T-helper 9 cell (primary cell): ENCODE measurements around the gene RARA.

Experiments
- DNase-seq: peaks from one replicate; pipeline ENCODE4 v3.0.0-alpha.2; 2020
- total RNA-seq, 2 donors: gene quantifications; one replicate each; lab custom pipeline; 2026; lab: John Stamatoyannopoulos, UW

Gene RARA
- total RNA-seq, result 104 to 137 reads per million in 2 donors

- DNase-seq, result no peak
These were observed at the start of gene RARA for GRCh38 chr17:40309031-40309948. Gene RARA, plus strand, starts transcription at chr17:40309180. Its CDS starts 22,039 bp downstream, at chr17:40331219.

DNA sequence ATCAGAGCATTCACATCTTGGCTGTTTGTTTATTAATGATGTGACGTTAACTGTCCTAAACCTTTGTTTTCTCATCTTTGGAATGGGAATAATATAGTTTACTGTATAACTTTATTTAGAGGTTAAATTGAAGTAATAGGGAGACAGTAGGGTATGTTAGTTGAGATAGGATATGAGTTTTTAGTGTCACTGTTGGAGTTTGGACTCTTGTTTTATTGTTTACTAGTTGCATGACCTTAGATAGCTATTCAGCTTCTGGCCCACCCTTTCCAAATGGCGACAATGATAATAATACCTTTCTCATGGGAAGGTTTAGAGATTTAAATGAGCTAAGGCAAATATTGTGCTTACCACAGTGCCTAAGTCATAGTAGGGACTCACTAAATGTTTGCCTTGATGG, 49.5 kb upstream of the RARA start:
- DNase-seq, result no peak

- DNase-seq, result no peak
These were observed 48.5 kb upstream of the RARA start for GRCh38 chr17:40260528-40260927.

DNA sequence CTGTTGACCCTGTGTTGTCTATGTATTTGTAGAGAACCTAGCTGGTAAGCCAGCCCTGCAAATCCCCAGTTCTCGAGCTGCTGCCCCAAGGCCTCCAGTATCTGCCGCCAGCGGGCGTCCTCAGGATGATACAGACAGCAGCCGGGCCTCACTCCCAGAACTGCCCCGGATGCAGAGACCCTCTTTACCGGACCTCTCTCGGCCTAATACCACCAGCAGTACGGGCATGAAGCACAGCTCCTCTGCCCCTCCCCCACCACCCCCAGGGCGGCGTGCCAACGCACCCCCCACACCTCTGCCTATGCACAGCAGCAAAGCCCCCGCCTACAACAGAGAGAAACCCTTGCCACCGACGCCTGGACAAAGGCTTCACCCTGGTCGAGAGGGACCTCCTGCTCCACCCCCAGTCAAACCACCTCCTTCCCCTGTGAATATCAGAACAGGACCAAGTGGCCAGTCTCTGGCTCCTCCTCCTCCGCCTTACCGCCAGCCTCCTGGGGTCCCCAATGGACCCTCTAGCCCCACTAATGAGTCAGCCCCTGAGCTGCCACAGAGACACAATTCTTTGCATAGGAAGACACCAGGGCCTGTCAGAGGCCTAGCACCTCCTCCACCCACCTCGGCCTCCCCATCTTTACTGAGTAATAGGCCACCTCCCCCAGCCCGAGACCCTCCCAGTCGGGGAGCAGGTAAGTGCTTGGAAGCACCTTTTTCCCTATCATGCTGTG, 44.4 kb upstream of the RARA start:
- DNase-seq, result no peak

DNA sequence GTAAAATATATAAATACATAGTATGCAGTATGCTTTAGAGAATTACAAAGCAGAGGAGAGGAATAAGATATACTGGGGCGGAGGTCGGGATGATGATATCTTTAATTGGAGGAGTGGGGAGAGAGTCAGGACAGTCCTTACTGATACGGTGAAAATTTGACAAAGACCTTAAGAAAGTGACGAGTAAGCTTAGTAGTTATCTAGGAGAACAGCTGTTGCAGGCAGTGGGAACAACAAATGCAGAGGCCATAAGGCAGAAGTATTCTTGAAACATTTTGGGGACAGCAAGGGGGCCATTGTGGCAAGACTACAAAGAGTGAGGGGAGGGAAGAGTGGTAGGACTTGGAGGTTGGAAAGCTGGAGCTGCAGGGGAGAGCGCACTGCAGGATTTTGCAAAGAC, 43.6 kb upstream of the RARA start:
- no peak for DNase-seq

- DNase-seq, result no peak
These were observed 42.1 kb upstream of the RARA start for GRCh38 chr17:40266882-40267281.

GRCh38 chr17:40268141-40268712, 40.8 kb upstream of the RARA start:
- DNase-seq, result no peak

- no peak for DNase-seq
These were observed 30.6 kb upstream of the RARA start for GRCh38 chr17:40278414-40278813.

DNA sequence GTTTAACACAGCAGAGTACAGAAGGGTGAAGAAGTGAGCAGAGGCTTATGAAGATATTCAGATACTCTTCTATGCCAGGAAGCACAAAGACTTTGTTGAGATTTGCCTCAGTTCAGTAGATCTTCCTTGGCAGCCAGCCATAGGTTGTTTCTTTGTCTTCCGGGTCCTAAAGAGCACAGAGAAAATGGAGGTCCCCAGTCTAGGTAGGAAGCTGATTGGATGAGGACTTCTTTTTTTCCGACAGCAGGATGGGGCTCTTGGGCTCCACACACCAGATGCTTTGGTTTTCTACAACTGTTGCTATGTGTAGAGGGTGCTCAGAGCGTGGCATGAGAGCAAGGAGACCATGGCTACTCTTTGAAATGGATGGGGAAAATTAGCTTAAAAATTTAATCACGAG, 29.6 kb upstream of the RARA start:
- no peak for DNase-seq

- no peak for DNase-seq
These were observed 27.3 kb upstream of the RARA start for GRCh38 chr17:40281663-40282062.

- no peak for DNase-seq
These were observed 25.3 kb upstream of the RARA start for GRCh38 chr17:40283662-40284061.

- DNase-seq, result no peak
These were observed 24.8 kb upstream of the RARA start for GRCh38 chr17:40284085-40284713.

DNA sequence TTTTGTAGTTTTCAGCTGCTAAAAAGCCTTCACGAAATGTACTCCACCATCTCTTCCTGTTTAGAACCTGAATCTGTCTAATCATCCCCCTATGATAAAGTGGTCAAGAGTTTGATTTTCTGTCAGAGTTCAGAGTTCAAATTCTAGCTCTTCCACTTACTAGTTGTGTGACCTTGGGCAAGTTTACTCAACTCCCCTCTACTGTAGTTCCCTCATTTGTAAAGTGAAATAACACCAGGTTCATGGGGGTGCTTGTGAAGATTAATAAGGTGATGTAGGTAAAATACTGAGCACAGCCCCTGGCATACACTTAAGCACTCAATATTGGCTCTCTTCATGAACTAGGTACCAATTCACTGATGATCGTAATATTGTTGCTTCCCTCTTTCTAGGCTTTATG, 22.5 kb upstream of the RARA start:
- no peak for DNase-seq

GRCh38 chr17:40287159-40287493, 21.9 kb upstream of the RARA start:
- no peak for DNase-seq

DNA sequence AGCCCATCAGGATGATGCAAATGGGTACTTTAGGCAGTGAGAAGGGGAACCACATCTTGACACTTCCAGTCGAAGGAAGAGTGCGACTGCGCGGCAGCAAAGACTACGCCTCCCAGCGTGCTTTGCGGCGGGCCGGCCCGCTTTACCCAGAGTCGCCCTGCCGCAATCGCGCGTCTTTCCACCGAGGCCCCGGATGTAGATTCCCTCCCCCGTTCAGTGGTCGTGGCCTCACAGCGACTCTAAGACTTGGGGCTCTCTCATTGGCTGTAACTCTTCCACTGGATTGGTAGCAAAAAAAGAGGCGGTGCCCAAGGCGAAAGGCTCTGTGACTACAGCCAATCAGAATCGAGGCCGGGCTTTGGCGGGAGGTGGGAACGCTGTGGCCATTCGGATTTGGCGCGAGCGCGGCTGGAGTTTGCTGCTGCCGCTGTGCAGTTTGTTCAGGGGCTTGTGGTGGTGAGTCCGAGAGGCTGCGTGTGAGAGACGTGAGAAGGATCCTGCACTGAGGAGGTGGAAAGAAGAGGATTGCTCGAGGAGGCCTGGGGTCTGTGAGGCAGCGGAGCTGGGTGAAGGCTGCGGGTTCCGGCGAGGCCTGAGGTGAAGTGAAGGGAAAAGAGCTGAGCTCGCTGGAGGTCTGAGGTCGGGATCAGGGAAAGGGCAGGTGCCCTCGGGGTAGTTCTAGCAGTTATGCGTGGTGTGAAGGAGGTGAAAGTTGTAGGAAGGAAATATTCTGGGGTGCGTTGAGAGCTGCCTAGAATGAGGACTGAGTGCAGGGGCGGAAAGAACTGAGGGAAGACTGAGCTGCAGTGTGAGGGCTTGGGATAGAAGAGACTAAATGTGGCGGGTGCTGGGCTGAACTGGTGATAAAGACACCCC, 21.2 kb upstream of the RARA start, which contains the start of gene CDC6:
Gene CDC6 (plus strand): TSS at position 386 of the 876 bp plus-strand sequence. CDS start 1,542 bp downstream, outside the sequence.
- peak; percentile 96 for DNase-seq

DNA sequence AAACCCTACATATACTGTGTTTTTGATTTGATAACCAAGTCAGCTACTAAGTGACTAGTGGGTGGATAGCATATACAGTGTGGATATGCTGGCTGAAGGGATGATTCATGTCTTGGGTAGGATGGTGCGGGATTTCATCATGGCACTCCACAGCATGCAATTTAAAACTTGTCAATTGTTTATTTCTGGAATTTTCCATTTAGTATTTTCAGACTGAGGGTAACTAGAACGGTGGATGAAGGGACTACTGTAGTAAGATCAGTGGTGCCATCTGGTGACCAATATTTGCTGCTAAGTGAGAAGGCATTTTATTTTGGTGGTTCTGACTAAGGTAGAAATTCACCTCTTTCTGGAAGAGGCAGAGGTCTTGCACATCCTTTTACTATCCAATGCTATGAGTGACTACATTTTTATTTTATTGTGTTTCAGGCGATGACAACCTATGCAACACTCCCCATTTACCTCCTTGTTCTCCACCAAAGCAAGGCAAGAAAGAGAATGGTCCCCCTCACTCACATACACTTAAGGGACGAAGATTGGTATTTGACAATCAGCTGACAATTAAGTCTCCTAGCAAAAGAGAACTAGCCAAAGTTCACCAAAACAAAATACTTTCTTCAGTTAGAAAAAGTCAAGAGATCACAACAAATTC, 18.2 kb upstream of the RARA start:
- no peak for DNase-seq

DNA sequence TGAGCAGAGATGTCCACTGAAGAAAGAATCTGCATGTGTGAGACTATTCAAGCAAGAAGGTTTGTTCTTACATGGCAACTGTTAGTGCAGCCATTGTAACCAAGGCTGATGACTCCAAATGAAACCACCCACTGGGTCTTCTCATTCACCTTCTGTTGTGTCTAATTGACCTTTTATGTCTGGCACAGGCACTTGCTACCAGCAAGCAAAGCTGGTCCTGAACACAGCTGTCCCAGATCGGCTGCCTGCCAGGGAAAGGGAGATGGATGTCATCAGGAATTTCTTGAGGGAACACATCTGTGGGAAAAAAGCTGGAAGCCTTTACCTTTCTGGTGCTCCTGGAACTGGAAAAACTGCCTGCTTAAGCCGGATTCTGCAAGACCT, 17.7 kb upstream of the RARA start:
- DNase-seq, result no peak

DNA sequence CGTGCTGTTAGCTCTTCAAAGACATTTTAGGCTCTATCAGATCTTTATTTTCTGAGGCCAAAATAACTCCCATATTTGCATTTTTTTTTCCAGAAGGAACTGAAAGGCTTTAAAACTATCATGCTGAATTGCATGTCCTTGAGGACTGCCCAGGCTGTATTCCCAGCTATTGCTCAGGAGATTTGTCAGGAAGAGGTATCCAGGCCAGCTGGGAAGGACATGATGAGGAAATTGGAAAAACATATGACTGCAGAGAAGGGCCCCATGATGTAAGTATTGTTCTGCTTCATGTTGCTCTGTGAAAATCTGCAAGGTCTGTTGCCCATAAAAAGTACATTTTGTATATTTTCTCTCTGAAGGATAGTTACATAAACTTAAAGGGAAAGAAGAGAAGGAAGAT, 15.6 kb upstream of the RARA start:
- DNase-seq, result no peak

GRCh38 chr17:40295488-40296436, 13.2 kb upstream of the RARA start:
- no peak for DNase-seq

GRCh38 chr17:40297511-40297910, 11.5 kb upstream of the RARA start:
- DNase-seq, result no peak
